Effector memory CD8-positive, alpha-beta T cell (primary cell): ENCODE results near the gene MARK3.

Source experiments
- ATAC-seq: fragments of 150-1000 bp; cut with Tn5 transposase; replicated peaks from 2 replicates; pipeline ENCODE4 v1.10.0; 2021; ENCODE audit warnings: mild to moderate bottlenecking, moderate library complexity
- DNase-seq, 3 experiments: peaks; one replicate each; pipeline ENCODE4 v3.0.0; 2021
- H3K27ac Mint-ChIP-seq, 2 donors: one replicate each; pipeline ENCODE4 v1.8.0; 2022; ENCODE audit warnings: mild to moderate bottlenecking in 2 of 2, mixed read lengths in 2 of 2, moderate library complexity in 2 of 2
- H3K27me3 Mint-ChIP-seq, 2 donors: one replicate each; pipeline ENCODE4 v1.8.0; 2022; ENCODE audit warnings: mixed read lengths in 2 of 2
- H3K36me3 Mint-ChIP-seq: one replicate; pipeline ENCODE4 v1.8.0; 2022; ENCODE audit warnings: mild to moderate bottlenecking, moderate library complexity, mixed read lengths; ENCODE audit not compliant: insufficient read depth
- H3K4me1 Mint-ChIP-seq, 2 donors: one replicate each; pipeline ENCODE4 v1.8.0; 2022; ENCODE audit warnings: low read depth in 2 of 2, mixed read lengths in 2 of 2
- H3K4me3 Mint-ChIP-seq, 2 donors: one replicate each; pipeline ENCODE4 v1.8.0; 2022; ENCODE audit warnings: mild to moderate bottlenecking in 2 of 2, mixed read lengths in 2 of 2, moderate library complexity in 2 of 2
- H3K9me3 Mint-ChIP-seq, 2 donors: one replicate each; pipeline ENCODE4 v1.8.0; 2022; ENCODE audit warnings: mixed read lengths in 2 of 2

MARK3 gene

DNA sequence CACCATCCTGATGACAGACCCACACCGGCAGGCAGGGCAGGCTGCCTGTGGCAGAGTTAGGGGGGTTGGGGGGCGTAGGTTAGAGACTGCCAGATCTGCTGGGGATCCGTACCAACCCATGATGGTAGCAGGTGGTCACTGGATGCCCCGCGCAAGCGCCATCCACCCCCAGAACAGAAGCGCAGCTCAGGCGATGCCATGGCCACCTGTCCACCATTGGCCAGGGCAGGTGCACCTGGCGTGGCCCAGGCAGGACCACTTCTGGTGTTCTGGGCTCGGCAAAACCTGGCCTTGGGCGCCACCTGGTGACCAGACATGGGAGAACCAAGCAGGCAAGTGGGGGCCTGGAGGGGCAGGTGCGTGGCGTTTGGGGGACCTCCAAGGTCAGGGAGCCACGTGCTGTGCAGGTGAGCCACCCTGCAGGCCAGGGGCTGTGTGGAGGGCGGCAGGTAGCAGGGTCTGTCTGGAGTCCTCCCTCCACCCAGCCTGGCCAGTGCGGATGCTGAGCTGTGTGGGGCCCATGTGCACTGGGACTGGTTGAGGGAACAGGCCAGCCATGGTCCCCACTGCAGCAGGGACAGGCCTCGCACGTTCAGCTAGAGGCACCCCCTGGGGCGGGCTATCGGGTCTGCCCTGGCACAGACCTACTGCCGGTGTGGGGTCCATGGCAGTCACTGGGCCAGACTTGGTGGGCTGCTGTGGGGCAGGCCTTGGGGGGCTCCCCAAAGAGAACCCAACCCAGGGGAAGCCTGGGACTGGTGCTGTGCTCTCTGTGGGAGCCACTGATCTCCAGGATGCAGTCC is 161.6 kb downstream of the MARK3 start:
- no peaks in the 10 kb centered on the region for H3K9me3 Mint-ChIP-seq
- H3K27me3 Mint-ChIP-seq, result no peaks in the 10 kb centered on the region
- ATAC-seq (peak; percentile 92), DNase-seq (peak; percentile 78 to 81 (median 79))
- H3K4me3 Mint-ChIP-seq, result no peak overlapping the region
- peaks cover 6% of the 10 kb centered on the region for H3K36me3 Mint-ChIP-seq
- no peak overlapping the region for H3K27ac Mint-ChIP-seq
- peaks cover 6 to 8% of the 10 kb centered on the region in 2 donors for H3K4me1 Mint-ChIP-seq

DNA sequence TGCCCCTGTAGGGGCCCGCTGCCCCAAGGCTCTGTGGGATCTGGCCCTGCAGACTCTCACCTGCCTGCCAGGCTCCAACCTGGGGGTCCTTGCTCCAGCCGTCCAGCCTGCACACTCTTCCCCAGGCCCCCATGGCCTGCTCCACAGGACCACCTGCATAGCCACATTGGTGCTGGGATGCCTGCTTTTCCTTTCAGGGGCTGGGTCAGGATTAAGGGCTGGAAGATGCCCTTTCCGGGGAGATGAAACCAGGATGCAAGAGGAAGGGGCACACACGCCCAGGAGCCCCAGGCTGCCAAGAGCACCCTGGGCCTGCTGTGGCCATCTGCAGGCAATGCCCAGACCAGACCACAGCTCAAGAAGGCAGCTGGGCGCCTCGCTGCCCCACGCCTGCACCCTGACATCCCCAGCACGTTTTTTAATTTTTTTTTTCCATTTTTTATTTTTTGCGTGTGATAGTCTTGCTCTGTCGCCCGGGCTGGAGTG is 162.3 kb downstream of the MARK3 start:
- H3K4me1 Mint-ChIP-seq, result peaks cover 6 to 9% of the 10 kb centered on the region in 2 donors
- DNase-seq (no peak), ATAC-seq (no peak)
- no peaks in the 10 kb centered on the region for H3K9me3 Mint-ChIP-seq
- H3K27ac Mint-ChIP-seq, result no peak overlapping the region
- peaks cover 6% of the 10 kb centered on the region for H3K36me3 Mint-ChIP-seq
- no peaks in the 10 kb centered on the region for H3K27me3 Mint-ChIP-seq
- H3K4me3 Mint-ChIP-seq, result no peak overlapping the region

GRCh38 chr14:103547941-103548462 is 162.8 kb downstream of the MARK3 start:
- ATAC-seq, result no peak
- no peak overlapping the region for H3K4me3 Mint-ChIP-seq
- no peaks in the 10 kb centered on the region for H3K9me3 Mint-ChIP-seq
- no peaks in the 10 kb centered on the region for H3K27me3 Mint-ChIP-seq
- H3K4me1 Mint-ChIP-seq, result peaks cover 6 to 13% of the 10 kb centered on the region in 2 donors
- DNase-seq, result no peak
- H3K27ac Mint-ChIP-seq, result peak overlapping the region in 1 of 2 donors; percentile 17
- peaks cover 6% of the 10 kb centered on the region for H3K36me3 Mint-ChIP-seq

DNA sequence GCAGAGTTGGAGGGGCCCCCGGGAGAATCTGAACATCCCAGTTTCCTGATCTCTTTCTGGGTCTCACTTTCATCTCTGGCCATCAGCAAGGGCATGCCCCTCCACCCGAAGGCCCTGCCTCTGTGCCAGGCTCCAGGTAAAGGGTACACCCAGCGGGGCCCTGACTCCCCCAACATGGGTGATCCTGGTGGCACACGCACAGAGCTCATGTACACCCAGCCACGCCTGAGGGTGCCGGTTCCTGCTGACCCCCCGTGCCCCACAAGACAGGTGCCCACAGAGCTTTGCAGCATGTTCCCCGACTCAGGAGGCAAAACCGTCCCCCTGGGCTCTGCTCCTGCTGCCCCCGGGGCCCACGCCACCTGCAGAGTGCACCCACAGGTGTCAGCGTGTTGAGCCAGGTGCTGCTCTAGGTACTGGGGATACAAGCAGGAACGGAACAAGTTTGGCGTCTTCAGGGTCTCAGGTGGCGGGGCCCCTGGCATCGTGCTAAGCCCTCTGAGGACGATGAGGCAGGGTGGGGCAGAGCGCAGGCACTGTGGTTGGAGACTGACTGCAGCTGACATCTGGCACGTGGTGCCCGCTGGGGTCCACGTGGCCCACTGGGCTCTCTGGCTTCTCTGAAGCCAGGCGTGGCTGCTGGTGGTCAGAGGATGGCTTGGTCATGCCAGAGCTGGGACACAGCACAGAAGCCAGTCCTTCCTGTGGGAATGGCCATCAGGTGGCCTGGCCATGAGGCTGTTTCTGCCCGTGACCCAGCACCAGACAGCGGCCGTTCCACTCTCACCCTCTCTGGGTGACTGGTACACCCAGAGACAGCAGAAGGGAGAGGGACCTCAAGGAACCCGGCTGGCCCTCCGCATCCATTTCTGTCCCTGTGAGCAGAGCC is 163.5 kb downstream of the MARK3 start:
- peaks cover 10% of the 10 kb centered on the region for H3K36me3 Mint-ChIP-seq
- H3K4me1 Mint-ChIP-seq, result peaks cover 6 to 17% of the 10 kb centered on the region in 2 donors
- no peaks in the 10 kb centered on the region for H3K27me3 Mint-ChIP-seq
- H3K9me3 Mint-ChIP-seq, result no peaks in the 10 kb centered on the region
- DNase-seq (no peak), ATAC-seq (no peak)
- H3K27ac Mint-ChIP-seq, result peak overlapping the region in 1 of 2 donors; percentile 17
- no peak overlapping the region for H3K4me3 Mint-ChIP-seq

GRCh38 chr14:103549361-103550311 is 164.4 kb downstream of the MARK3 start:
- no peaks in the 10 kb centered on the region for H3K9me3 Mint-ChIP-seq

GRCh38 chr14:103550451-103551337 is 165.5 kb downstream of the MARK3 start:
- Mint-ChIP-seq H3K9me3 (no peaks in the 10 kb centered on the region), H3K27ac (no peak overlapping the region), H3K4me3 (no peak overlapping the region), H3K4me1 (peaks cover 13 to 27% of the 10 kb centered on the region in 2 donors), H3K27me3 (no peaks in the 10 kb centered on the region), H3K36me3 (peaks cover 9% of the 10 kb centered on the region)
- ATAC-seq (no peak), DNase-seq (no peak)

More at GRCh38 chr14:103549361-103550311, 164.4 kb downstream of the MARK3 start:
- peaks cover 6 to 17% of the 10 kb centered on the region in 2 donors for H3K4me1 Mint-ChIP-seq
- peaks cover 10% of the 10 kb centered on the region for H3K36me3 Mint-ChIP-seq
- no peak overlapping the region for H3K27ac Mint-ChIP-seq
- ATAC-seq (no peak), DNase-seq (no peak)
- H3K27me3 Mint-ChIP-seq, result no peaks in the 10 kb centered on the region
- no peak overlapping the region for H3K4me3 Mint-ChIP-seq

- DNase-seq (no peak), ATAC-seq (no peak)
- peaks cover 15 to 27% of the 10 kb centered on the region in 2 donors for H3K4me1 Mint-ChIP-seq
- H3K27ac Mint-ChIP-seq, result no peak overlapping the region
- peaks cover 12% of the 10 kb centered on the region for H3K36me3 Mint-ChIP-seq
- no peaks in the 10 kb centered on the region for H3K27me3 Mint-ChIP-seq
- no peaks in the 10 kb centered on the region for H3K9me3 Mint-ChIP-seq
- no peak overlapping the region for H3K4me3 Mint-ChIP-seq
These were observed 166.1 kb downstream of the MARK3 start for GRCh38 chr14:103551338-103551762.

GRCh38 chr14:103552011-103552845 is 167.0 kb downstream of the MARK3 start:
- Mint-ChIP-seq H3K4me1 (peaks cover 13 to 31% of the 10 kb centered on the region in 2 donors), H3K4me3 (no peak overlapping the region), H3K27ac (no peak overlapping the region), H3K36me3 (peaks cover 18% of the 10 kb centered on the region), H3K27me3 (no peaks in the 10 kb centered on the region), H3K9me3 (no peaks in the 10 kb centered on the region)
- DNase-seq, result no peak
- no peak for ATAC-seq

- peaks cover 22% of the 10 kb centered on the region for H3K36me3 Mint-ChIP-seq
- H3K4me1 Mint-ChIP-seq, result peaks cover 13 to 36% of the 10 kb centered on the region in 2 donors
- H3K9me3 Mint-ChIP-seq, result no peaks in the 10 kb centered on the region
- H3K27ac Mint-ChIP-seq, result no peak overlapping the region
- no peaks in the 10 kb centered on the region for H3K27me3 Mint-ChIP-seq
- DNase-seq (no peak), ATAC-seq (no peak)
- H3K4me3 Mint-ChIP-seq, result no peak overlapping the region
These were observed 167.6 kb downstream of the MARK3 start for GRCh38 chr14:103552846-103553210.
